GM23338 (cell line): ENCODE results near the gene UGP2. TPM values are rescaled to one million over a fixed set of nuclear protein-coding genes. Genes with fewer than 3 reads are reported as not detected.

Experiments
- ATAC-seq: fragments of 200-7000 bp; cut with Tn5 transposase; 3 replicates; pipeline ENCODE4 v1.9.1; 2020
- DNase-seq: peaks from one replicate; pipeline ENCODE4 v3.0.0-alpha.2; 2015; ENCODE audit warnings: low spot score
- H2AFZ ChIP-seq: fragments of 200-600 bp; sonication (generic); 2 replicates; pipeline ENCODE4 v1.8.0; 2016; ENCODE audit warnings: antibody characterized with exemption, mild to moderate bottlenecking, moderate library complexity
- H3F3A ChIP-seq: fragments of 200-600 bp; sonication (generic); replicated peaks from 2 replicates; pipeline ENCODE4 v1.8.0; 2017; ENCODE audit warnings: antibody characterized with exemption, mixed run types, low read depth
- H3K27ac ChIP-seq: fragments of 200-600 bp; sonication (generic); 2 replicates; pipeline ENCODE4 v1.6.1; 2016; ENCODE audit warnings: low read depth
- H3K27me3 ChIP-seq: fragments of 200-600 bp; sonication (generic); 2 replicates; pipeline ENCODE4 v1.8.0; 2016; ENCODE audit warnings: mild to moderate bottlenecking, mixed run types, moderate library complexity; ENCODE audit not compliant: insufficient read depth
- H3K36me3 ChIP-seq: fragments of 200-600 bp; sonication (generic); 2 replicates; pipeline ENCODE4 v1.8.0; 2016; ENCODE audit warnings: mild to moderate bottlenecking; ENCODE audit not compliant: insufficient read depth
- H3K4me1 ChIP-seq: fragments of 200-600 bp; sonication (generic); 2 replicates; pipeline ENCODE4 v1.8.0; 2016; ENCODE audit warnings: mild to moderate bottlenecking, moderate library complexity; ENCODE audit not compliant: insufficient read depth
- H3K4me2 ChIP-seq: fragments of 200-600 bp; sonication (generic); 2 replicates; pipeline ENCODE4 v1.7.1; 2017; ENCODE audit warnings: mixed run types
- H3K4me3 ChIP-seq: fragments of 200-600 bp; sonication (generic); 2 replicates; pipeline ENCODE4 v1.6.1; 2016; ENCODE audit warnings: mixed run types
- H3K79me2 ChIP-seq: fragments of 200-600 bp; sonication (generic); replicated peaks from 2 replicates; pipeline ENCODE4 v1.8.0; 2017; ENCODE audit warnings: mild to moderate bottlenecking; ENCODE audit not compliant: insufficient read depth
- H3K9me2 ChIP-seq: fragments of 200-600 bp; sonication (generic); 2 replicates; pipeline ENCODE4 v1.8.0; 2017; ENCODE audit not compliant: insufficient read depth
- H4K20me1 ChIP-seq: fragments of 200-600 bp; sonication (generic); replicated peaks from 2 replicates; pipeline ENCODE4 v1.8.0; 2017; ENCODE audit warnings: mild to moderate bottlenecking; ENCODE audit not compliant: insufficient read depth
- H3K27ac Mint-ChIP-seq: 2 replicates; pipeline ENCODE4 v1.8.0; 2020; ENCODE audit warnings: inconsistent platforms, mild to moderate bottlenecking, moderate library complexity, mixed read lengths
- H3K27me3 Mint-ChIP-seq: 3 replicates; pipeline ENCODE4 v1.8.0; 2022; ENCODE audit warnings: low read depth, mild to moderate bottlenecking, moderate library complexity, mixed read lengths, inconsistent platforms; ENCODE audit not compliant: insufficient read depth, poor library complexity
- H3K36me3 Mint-ChIP-seq: 3 replicates; pipeline ENCODE4 v1.8.0; 2021; ENCODE audit warnings: low read depth, mild to moderate bottlenecking, inconsistent platforms, moderate library complexity, mixed read lengths
- H3K4me1 Mint-ChIP-seq: 3 replicates; pipeline ENCODE4 v1.8.0; 2020; ENCODE audit warnings: mild to moderate bottlenecking, inconsistent platforms, mixed read lengths
- H3K4me3 Mint-ChIP-seq: 3 replicates; pipeline ENCODE4 v1.8.0; 2021; ENCODE audit warnings: moderate library complexity, mild to moderate bottlenecking, inconsistent platforms, mixed read lengths
- H3K9me3 Mint-ChIP-seq: 3 replicates; pipeline ENCODE4 v1.8.0; 2020; ENCODE audit warnings: moderate library complexity, mild to moderate bottlenecking, inconsistent platforms, mixed read lengths
- CREB1 ChIP-seq: fragments of 250-450 bp; sonication (Bioruptor Pico); IDR thresholded peaks from 2 replicates; pipeline ENCODE4 v1.5.0; 2020; ENCODE audit warnings: low read depth, mild to moderate bottlenecking, moderate library complexity
- EZH2phosphoT487 ChIP-seq: fragments of 200-600 bp; sonication (generic); IDR thresholded peaks from one replicate; pipeline ENCODE4 v1.8.1; 2018; ENCODE audit warnings: antibody characterized with exemption; ENCODE audit not compliant: unreplicated experiment
- JUNB ChIP-seq: IDR thresholded peaks from one replicate; pipeline ENCODE4 v1.6.1; 2016; ENCODE audit warnings: antibody characterized with exemption; ENCODE audit not compliant: unreplicated experiment
- NANOG ChIP-seq: IDR thresholded peaks from 2 replicates; pipeline ENCODE4 v1.6.1; 2016; ENCODE audit warnings: antibody characterized with exemption, borderline replicate concordance
- POLR2AphosphoS5 ChIP-seq: IDR thresholded peaks from 2 replicates; pipeline ENCODE4 v1.6.1; 2016; ENCODE audit warnings: antibody characterized with exemption, low read depth
- STAT1 ChIP-seq: IDR thresholded peaks from one replicate; pipeline ENCODE4 v1.6.1; 2016; ENCODE audit warnings: antibody characterized with exemption; ENCODE audit not compliant: unreplicated experiment
- ZNF114 ChIP-seq: fragments of 250-450 bp; sonication (Bioruptor Pico); IDR thresholded peaks from 2 replicates; pipeline ENCODE4 v1.5.0; 2020; ENCODE audit warnings: mild to moderate bottlenecking, moderate library complexity
- polyA plus RNA-seq: library from polyadenylated mRNA; unstranded; fragments of >200 nt; fragmentation: Nextera tagmentation; extraction: Ambion mirVana; gene quantifications from 2 replicates; pipeline ENCODE4 v1.2.1, GENCODE V29; 2016
- total RNA-seq: library from RNA; depleted of rRNA; stranded (reverse); fragments of >200 nt; shearing (Covaris generic); gene quantifications from 2 replicates; pipeline ENCODE4 v1.2.3, GENCODE V29; 2014
- TF ChIP-seq, protein P1 (sequence below): fragments of 250-450 bp; sonication (Bioruptor Pico); IDR thresholded peaks from 2 replicates; pipeline ENCODE4 v1.5.0; 2020; ENCODE audit warnings: mild to moderate bottlenecking, moderate library complexity
- TF ChIP-seq, protein P2 (sequence below): IDR thresholded peaks from one replicate; pipeline ENCODE4 v1.6.1; 2018; ENCODE audit warnings: antibody characterized with exemption; ENCODE audit not compliant: unreplicated experiment

Gene UGP2
- total and polyA plus RNA-seq, 2 experiments from 2014 or later = 744 to 943 TPM

DNA sequence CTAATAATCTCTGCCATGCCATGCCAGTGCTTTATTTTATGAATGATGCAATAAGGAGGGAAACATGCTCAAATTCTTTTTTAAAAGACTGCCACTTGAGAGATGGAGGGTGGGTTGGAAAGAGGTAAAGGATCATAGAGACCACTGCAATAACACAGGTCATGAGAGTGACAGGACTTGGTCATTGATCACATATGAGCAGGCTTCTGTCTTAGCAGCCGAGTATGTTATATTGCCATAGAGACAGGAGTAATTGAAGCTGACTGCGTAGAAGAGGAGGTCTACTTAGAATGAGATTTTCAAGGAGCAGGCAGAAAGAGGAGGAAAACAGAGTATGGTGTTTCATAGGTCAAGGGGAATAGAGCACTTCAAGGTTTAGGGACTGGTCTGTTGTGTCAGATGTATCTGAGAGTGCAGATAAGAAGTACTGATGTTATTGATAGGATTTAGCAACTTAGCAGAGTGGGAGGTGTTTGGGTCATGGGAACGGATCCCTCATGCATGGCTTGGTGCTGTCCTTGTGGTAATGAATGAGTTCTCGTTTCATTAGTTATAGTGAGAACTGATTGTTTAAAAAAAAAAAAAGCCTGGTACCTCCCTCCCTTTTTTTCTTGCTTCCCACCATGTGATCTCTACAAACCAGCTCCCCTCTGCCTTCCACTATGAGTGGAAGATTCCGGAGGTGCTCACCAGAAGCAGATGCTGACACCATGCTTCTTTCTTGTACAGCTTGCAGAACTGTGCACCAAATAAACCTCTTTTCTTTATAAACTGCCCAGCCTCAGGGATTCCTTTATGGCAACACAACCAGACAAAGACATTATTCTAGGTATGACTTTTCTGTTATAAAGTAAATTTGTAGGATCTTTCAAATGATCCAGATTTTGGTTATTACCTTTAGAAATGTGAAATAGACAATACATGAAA lies 32.8 kb downstream of the UGP2 start:
- Histone ChIP-seq H3K27ac (peak overlapping the region; percentile 71), H3K27me3 (no peaks in the 10 kb centered on the region), H4K20me1 (peaks cover 60% of the 10 kb centered on the region), H3K9me2 (no peaks in the 10 kb centered on the region), H3F3A (peaks cover 16% of the 10 kb centered on the region), H2AFZ (no peak overlapping the region), H3K4me3 (no peak overlapping the region), H3K4me1 (peaks cover 59% of the 10 kb centered on the region), H3K36me3 (peaks cover 25% of the 10 kb centered on the region), H3K79me2 (peaks cover 100% of the 10 kb centered on the region), H3K4me2 (no peak overlapping the region)
- peaks cover 3% of the 10 kb centered on the region; the same call in 1 of the 3 replicates for H3K9me3 Mint-ChIP-seq
- H3K27ac Mint-ChIP-seq = peak overlapping the region; percentile 48
- H3K27me3 Mint-ChIP-seq = peaks cover 5% of the 10 kb centered on the region
- peak; percentile 26; the same call in 1 of the 2 replicates for TF ChIP-seq POLR2AphosphoS5
- TF ChIP-seq JUNB = no peak
- ATAC-seq (no peak), DNase-seq (no peak)
- H3K4me1 Mint-ChIP-seq = peaks cover 72% of the 10 kb centered on the region
- no peak overlapping the region; the same call in 2 of the 3 replicates for H3K4me3 Mint-ChIP-seq
- peaks cover 85% of the 10 kb centered on the region for H3K36me3 Mint-ChIP-seq

DNA sequence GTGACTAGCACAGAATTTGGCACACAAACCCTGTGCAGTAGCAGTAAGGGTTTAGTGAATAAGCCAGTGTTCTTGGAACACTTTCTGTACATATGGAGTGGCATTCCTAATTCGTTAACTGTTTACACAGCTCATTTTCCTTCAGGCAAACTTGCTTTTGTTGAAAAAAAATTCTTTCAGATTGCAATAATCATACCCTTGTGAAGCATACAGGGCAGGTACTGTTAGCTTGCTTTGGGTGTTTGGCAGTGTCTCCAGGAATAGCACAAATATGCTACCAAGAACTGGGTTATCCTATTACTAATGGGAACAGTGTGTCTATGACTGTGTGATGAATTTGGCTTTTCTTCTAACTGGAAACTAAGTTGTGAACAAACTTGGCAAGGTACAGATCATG lies 33.4 kb downstream of the UGP2 start:
- Histone ChIP-seq H3K27me3 (no peaks in the 10 kb centered on the region), H2AFZ (no peak overlapping the region), H3K4me2 (no peak overlapping the region), H3K79me2 (peaks cover 99% of the 10 kb centered on the region), H4K20me1 (peaks cover 64% of the 10 kb centered on the region), H3F3A (peaks cover 16% of the 10 kb centered on the region), H3K36me3 (peaks cover 25% of the 10 kb centered on the region), H3K4me1 (peaks cover 65% of the 10 kb centered on the region), H3K9me2 (no peaks in the 10 kb centered on the region), H3K4me3 (no peak overlapping the region), H3K27ac (peak overlapping the region; percentile 71; the same call in 1 of the 2 replicates)
- Mint-ChIP-seq H3K9me3 (peaks cover 3% of the 10 kb centered on the region; the same call in 1 of the 3 replicates), H3K4me3 (no peak overlapping the region), H3K27me3 (peaks cover 5% of the 10 kb centered on the region), H3K36me3 (peaks cover 82% of the 10 kb centered on the region), H3K27ac (peak overlapping the region; percentile 4; the same call in 1 of the 2 replicates), H3K4me1 (peaks cover 76% of the 10 kb centered on the region)
- TF ChIP-seq EZH2phosphoT487 = no peak
- TF ChIP-seq, protein P1, sequence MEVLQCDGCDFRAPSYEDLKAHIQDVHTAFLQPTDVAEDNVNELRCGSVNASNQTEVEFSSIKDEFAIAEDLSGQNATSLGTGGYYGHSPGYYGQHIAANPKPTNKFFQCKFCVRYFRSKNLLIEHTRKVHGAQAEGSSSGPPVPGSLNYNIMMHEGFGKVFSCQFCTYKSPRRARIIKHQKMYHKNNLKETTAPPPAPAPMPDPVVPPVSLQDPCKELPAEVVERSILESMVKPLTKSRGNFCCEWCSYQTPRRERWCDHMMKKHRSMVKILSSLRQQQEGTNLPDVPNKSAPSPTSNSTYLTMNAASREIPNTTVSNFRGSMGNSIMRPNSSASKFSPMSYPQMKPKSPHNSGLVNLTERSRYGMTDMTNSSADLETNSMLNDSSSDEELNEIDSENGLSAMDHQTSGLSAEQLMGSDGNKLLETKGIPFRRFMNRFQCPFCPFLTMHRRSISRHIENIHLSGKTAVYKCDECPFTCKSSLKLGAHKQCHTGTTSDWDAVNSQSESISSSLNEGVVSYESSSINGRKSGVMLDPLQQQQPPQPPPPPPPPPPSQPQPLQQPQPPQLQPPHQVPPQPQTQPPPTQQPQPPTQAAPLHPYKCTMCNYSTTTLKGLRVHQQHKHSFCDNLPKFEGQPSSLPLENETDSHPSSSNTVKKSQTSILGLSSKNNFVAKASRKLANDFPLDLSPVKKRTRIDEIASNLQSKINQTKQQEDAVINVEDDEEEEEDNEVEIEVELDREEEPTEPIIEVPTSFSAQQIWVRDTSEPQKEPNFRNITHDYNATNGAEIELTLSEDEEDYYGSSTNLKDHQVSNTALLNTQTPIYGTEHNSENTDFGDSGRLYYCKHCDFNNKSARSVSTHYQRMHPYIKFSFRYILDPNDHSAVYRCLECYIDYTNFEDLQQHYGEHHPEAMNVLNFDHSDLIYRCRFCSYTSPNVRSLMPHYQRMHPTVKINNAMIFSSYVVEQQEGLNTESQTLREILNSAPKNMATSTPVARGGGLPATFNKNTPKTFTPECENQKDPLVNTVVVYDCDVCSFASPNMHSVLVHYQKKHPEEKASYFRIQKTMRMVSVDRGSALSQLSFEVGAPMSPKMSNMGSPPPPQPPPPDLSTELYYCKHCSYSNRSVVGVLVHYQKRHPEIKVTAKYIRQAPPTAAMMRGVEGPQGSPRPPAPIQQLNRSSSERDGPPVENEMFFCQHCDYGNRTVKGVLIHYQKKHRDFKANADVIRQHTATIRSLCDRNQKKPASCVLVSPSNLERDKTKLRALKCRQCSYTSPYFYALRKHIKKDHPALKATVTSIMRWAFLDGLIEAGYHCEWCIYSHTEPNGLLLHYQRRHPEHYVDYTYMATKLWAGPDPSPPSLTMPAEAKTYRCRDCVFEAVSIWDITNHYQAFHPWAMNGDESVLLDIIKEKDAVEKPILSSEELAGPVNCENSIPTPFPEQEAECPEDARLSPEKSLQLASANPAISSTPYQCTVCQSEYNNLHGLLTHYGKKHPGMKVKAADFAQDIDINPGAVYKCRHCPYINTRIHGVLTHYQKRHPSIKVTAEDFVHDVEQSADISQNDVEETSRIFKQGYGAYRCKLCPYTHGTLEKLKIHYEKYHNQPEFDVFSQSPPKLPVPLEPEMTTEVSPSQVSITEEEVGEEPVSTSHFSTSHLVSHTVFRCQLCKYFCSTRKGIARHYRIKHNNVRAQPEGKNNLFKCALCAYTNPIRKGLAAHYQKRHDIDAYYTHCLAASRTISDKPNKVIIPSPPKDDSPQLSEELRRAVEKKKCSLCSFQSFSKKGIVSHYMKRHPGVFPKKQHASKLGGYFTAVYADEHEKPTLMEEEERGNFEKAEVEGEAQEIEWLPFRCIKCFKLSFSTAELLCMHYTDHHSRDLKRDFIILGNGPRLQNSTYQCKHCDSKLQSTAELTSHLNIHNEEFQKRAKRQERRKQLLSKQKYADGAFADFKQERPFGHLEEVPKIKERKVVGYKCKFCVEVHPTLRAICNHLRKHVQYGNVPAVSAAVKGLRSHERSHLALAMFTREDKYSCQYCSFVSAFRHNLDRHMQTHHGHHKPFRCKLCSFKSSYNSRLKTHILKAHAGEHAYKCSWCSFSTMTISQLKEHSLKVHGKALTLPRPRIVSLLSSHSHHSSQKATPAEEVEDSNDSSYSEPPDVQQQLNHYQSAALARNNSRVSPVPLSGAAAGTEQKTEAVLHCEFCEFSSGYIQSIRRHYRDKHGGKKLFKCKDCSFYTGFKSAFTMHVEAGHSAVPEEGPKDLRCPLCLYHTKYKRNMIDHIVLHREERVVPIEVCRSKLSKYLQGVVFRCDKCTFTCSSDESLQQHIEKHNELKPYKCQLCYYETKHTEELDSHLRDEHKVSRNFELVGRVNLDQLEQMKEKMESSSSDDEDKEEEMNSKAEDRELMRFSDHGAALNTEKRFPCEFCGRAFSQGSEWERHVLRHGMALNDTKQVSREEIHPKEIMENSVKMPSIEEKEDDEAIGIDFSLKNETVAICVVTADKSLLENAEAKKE = no peak
- no peak for TF ChIP-seq CREB1 (CRISPR knock-in tag)
- no peak for TF ChIP-seq ZNF114 (CRISPR knock-in tag)
- TF ChIP-seq NANOG = no peak
- no peak for TF ChIP-seq STAT1
- TF ChIP-seq, protein P2, sequence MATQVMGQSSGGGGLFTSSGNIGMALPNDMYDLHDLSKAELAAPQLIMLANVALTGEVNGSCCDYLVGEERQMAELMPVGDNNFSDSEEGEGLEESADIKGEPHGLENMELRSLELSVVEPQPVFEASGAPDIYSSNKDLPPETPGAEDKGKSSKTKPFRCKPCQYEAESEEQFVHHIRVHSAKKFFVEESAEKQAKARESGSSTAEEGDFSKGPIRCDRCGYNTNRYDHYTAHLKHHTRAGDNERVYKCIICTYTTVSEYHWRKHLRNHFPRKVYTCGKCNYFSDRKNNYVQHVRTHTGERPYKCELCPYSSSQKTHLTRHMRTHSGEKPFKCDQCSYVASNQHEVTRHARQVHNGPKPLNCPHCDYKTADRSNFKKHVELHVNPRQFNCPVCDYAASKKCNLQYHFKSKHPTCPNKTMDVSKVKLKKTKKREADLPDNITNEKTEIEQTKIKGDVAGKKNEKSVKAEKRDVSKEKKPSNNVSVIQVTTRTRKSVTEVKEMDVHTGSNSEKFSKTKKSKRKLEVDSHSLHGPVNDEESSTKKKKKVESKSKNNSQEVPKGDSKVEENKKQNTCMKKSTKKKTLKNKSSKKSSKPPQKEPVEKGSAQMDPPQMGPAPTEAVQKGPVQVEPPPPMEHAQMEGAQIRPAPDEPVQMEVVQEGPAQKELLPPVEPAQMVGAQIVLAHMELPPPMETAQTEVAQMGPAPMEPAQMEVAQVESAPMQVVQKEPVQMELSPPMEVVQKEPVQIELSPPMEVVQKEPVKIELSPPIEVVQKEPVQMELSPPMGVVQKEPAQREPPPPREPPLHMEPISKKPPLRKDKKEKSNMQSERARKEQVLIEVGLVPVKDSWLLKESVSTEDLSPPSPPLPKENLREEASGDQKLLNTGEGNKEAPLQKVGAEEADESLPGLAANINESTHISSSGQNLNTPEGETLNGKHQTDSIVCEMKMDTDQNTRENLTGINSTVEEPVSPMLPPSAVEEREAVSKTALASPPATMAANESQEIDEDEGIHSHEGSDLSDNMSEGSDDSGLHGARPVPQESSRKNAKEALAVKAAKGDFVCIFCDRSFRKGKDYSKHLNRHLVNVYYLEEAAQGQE = no peak
- DNase-seq = no peak
- no peak for ATAC-seq
